LNCaP clone FGC (cell line): ENCODE data around the gene TNIK.

Experiments used
- DNase-seq: peaks from one replicate; pipeline ENCODE4 v3.0.0-alpha.2; 2011; ENCODE audit warnings: low read depth
- H3K4me3 ChIP-seq: 2 replicates; pipeline ENCODE4 v1.5.1; 2011; ENCODE audit warnings: mild to moderate bottlenecking, low read depth, low read length, control low read depth
- TF ChIP-seq, protein P1 (sequence below): IDR thresholded peaks from 2 replicates; pipeline ENCODE4 v1.5.1; 2012; ENCODE audit warnings: mild to moderate bottlenecking; ENCODE audit not compliant: control insufficient read depth, insufficient read depth; ENCODE audit errors: extremely low read depth

The TNIK gene

DNA sequence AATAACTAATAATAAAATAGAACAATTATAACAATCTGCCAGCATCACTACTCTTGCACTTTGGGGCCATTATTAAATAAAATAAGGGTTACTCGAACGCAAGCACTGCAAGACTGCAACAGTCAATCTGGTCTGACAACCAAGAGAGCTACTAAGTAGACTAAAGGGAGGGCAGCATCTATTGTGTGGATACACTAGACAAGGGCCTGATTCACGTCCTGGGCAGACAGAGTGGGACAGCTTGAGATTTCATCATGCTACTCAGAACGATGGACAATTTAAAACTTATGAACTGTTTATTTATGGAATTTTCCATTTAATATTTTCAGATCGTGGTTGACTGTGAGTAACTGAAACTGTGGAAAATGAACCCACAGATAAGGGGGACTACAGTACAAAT lies 39.5 kb downstream of the TNIK start:
- DNase-seq: no peak
- no peak overlapping the region for H3K4me3 ChIP-seq
- TF ChIP-seq, protein P1, sequence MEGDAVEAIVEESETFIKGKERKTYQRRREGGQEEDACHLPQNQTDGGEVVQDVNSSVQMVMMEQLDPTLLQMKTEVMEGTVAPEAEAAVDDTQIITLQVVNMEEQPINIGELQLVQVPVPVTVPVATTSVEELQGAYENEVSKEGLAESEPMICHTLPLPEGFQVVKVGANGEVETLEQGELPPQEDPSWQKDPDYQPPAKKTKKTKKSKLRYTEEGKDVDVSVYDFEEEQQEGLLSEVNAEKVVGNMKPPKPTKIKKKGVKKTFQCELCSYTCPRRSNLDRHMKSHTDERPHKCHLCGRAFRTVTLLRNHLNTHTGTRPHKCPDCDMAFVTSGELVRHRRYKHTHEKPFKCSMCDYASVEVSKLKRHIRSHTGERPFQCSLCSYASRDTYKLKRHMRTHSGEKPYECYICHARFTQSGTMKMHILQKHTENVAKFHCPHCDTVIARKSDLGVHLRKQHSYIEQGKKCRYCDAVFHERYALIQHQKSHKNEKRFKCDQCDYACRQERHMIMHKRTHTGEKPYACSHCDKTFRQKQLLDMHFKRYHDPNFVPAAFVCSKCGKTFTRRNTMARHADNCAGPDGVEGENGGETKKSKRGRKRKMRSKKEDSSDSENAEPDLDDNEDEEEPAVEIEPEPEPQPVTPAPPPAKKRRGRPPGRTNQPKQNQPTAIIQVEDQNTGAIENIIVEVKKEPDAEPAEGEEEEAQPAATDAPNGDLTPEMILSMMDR: no peak

DNA sequence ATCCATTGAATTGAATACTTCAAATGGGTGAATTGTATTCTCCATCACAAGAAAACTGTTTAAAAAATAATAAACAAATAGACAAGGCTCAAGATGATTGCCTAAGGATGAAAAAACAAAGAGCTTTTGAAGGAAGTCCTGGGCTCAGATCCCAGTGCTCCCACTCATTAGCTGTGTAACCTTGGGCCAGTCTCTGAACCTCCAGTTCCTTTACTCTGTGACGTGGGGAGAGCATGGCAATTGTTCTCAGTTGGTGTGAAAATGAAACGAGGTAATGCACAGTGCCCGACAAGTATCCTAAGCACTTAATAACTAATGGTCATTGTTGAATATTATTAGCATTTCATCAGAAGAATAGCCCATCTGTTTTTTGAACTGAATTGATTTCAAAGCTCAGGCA lies 40.7 kb downstream of the TNIK start:
- DNase-seq: no peak
- no peak overlapping the region for H3K4me3 ChIP-seq
- TF ChIP-seq, protein P1: no peak

DNA sequence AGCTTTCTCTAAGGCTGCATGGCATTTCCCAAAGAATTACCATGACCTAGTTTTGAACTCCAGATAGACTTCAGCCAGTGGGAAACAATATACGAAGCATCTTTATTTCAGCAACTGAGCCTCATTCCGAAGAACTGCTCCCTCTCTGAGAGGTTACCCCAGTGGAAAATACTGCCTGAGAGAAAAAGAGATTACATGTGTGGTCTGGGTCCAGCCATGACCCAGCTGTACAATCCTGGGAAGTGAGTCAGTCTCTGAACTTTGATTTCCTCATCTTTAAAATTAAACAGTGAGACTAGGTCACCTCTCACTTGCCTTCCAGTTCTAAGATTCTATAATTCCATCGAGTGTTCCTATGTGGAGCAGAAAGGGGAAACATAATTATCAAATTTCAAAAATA lies 42.4 kb downstream of the TNIK start:
- DNase-seq: no peak
- no peak overlapping the region for H3K4me3 ChIP-seq
- TF ChIP-seq, protein P1: no peak

GRCh38 chr3:171417137-171417536 lies 43.1 kb downstream of the TNIK start:
- TF ChIP-seq, protein P1: no peak
- DNase-seq: no peak
- no peak overlapping the region for H3K4me3 ChIP-seq

GRCh38 chr3:171416666-171417065 lies 43.5 kb downstream of the TNIK start:
- no peak for DNase-seq
- TF ChIP-seq, protein P1: no peak
- no peak overlapping the region for H3K4me3 ChIP-seq

DNA sequence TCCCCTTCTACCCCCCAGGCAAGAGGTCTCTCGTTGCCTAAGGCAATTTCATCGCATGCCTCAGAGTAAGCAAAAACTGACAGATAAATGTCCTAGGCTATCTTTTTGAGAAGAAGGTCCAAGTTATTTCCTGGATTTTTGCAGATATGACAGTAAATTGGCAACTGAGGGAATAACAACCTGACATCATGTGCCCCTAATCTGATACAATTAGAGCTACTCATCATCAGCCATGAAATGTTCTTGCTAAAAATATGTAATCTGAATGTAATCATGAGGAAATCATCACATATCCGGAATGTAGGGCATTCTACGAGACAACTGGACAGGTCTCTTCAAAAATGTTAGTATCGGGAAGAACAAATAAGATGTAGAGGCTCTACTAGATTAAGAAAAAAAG lies 44.1 kb downstream of the TNIK start:
- H3K4me3 ChIP-seq: no peak overlapping the region
- no peak for DNase-seq
- TF ChIP-seq, protein P1: no peak

GRCh38 chr3:171415070-171415469 lies 45.1 kb downstream of the TNIK start:
- no peak for DNase-seq
- no peak overlapping the region for H3K4me3 ChIP-seq
- TF ChIP-seq, protein P1: no peak
